Peyer's patch (tissue), 4 donors: ENCODE measurements around the gene PPP2R5C. TPM values are rescaled to one million over a fixed set of nuclear protein-coding genes. Genes with fewer than 3 reads are reported as not detected.
"Not testable (repeated sequence)": the region's sequence is repeated elsewhere in the genome, so short reads cannot be mapped to it uniquely, and the experiment has no call there.

Source experiments
- DNase-seq, 3 donors: peaks; one replicate each; pipeline ENCODE4 v3.0.0-alpha.2; 2017 to 2019
- H3K27ac ChIP-seq, 4 donors: fragments of 200-600 bp; sonication (generic); one replicate each; pipeline ENCODE4 v1.5.1; 2016 to 2019
- H3K27me3 ChIP-seq, 2 donors: fragments of 200-600 bp; sonication (generic); one replicate each; pipeline ENCODE4 v1.5.1; 2019
- H3K36me3 ChIP-seq, 3 donors: fragments of 200-600 bp; sonication (generic); one replicate each; pipeline ENCODE4 v1.5.1; 2016 to 2019
- H3K4me1 ChIP-seq, 4 donors: fragments of 200-600 bp; sonication (generic); one replicate each; pipeline ENCODE4 v1.5.1; 2016 to 2019
- H3K4me3 ChIP-seq, 4 donors: fragments of 200-600 bp; sonication (generic); 1 replicate in 3 of 4; 2 replicates in 1 of 4; pipeline ENCODE4 v1.5.1; 2016 to 2019; ENCODE audit warnings: mild to moderate bottlenecking in 1 of 4
- H3K9me3 ChIP-seq, 4 donors: fragments of 200-600 bp; sonication (generic); one replicate each; pipeline ENCODE4 v1.5.1; 2016 to 2019; ENCODE audit warnings: mild to moderate bottlenecking in 1 of 4
- CTCF ChIP-seq, 6 experiments: fragments of 450-650 bp in 4 of 6; fragments of 200-600 bp in 2 of 6; sonication (generic) in 1 of 6; IDR thresholded peaks; one replicate each; pipeline ENCODE4 v1.5.1; 2017 to 2019; ENCODE audit warnings: antibody characterized with exemption in 6 of 6, mild to moderate bottlenecking in 3 of 6, moderate library complexity in 1 of 6
- POLR2A ChIP-seq, 2 donors: fragments of 450-650 bp; IDR thresholded peaks; one replicate each; pipeline ENCODE4 v1.5.1; 2017; ENCODE audit warnings: antibody characterized with exemption in 2 of 2, mild to moderate bottlenecking in 2 of 2, moderate library complexity in 2 of 2
- total RNA-seq, 4 donors: library from RNA; depleted of rRNA; stranded (reverse); fragments of >200 nt; gene quantifications; one replicate each; pipeline ENCODE4 v1.1.0, GENCODE V29; 2016

Gene PPP2R5C
- total RNA-seq, 4 donors from 2014 or later: 87.6 to 137 (median 91.9) TPM

GRCh38 chr14:101738703-101739320 lies 22.7 kb upstream of the PPP2R5C start:
- no peak for TF ChIP-seq CTCF (IDR thresholded peaks at IDR 0.05)
- no peak for TF ChIP-seq POLR2A (IDR thresholded peaks at IDR 0.05)
- Histone ChIP-seq H3K27me3 (no peaks in the 10 kb centered on the region), H3K4me3 (no peak overlapping the region), H3K36me3 (no peaks in the 10 kb centered on the region), H3K27ac (no peak overlapping the region), H3K4me1 (no peaks in the 10 kb centered on the region), H3K9me3 (peaks cover 0 to 14% (median 5%) of the 10 kb centered on the region in 4 donors)
- DNase-seq: no peak

- H3K4me1 ChIP-seq: no peaks in the 10 kb centered on the region
- no peak for DNase-seq
- TF ChIP-seq POLR2A (IDR thresholded peaks at IDR 0.05) (no peak), CTCF (IDR thresholded peaks at IDR 0.05) (no peak)
Observed at GRCh38 chr14:101739446-101740141, 21.9 kb upstream of the PPP2R5C start.

GRCh38 chr14:101740981-101741380 lies 20.5 kb upstream of the PPP2R5C start:
- TF ChIP-seq CTCF (IDR thresholded peaks at IDR 0.05) (no peak), POLR2A (IDR thresholded peaks at IDR 0.05) (no peak)
- H3K4me3 ChIP-seq: no peak overlapping the region
- H3K27ac ChIP-seq: no peak overlapping the region
- H3K9me3 ChIP-seq: peaks cover 0 to 14% (median 5%) of the 10 kb centered on the region in 4 donors
- no peaks in the 10 kb centered on the region for H3K36me3 ChIP-seq
- DNase-seq: no peak
- no peaks in the 10 kb centered on the region for H3K27me3 ChIP-seq
- no peaks in the 10 kb centered on the region for H3K4me1 ChIP-seq

More at GRCh38 chr14:101739446-101740141, 21.9 kb upstream of the PPP2R5C start:
- peaks cover 0 to 14% (median 5%) of the 10 kb centered on the region in 4 donors for H3K9me3 ChIP-seq
- no peaks in the 10 kb centered on the region for H3K36me3 ChIP-seq
- no peak overlapping the region for H3K4me3 ChIP-seq
- no peak overlapping the region for H3K27ac ChIP-seq
- no peaks in the 10 kb centered on the region for H3K27me3 ChIP-seq

- Histone ChIP-seq H3K27me3 (no peaks in the 10 kb centered on the region), H3K9me3 (peaks cover 0 to 14% (median 5%) of the 10 kb centered on the region in 4 donors), H3K4me3 (no peak overlapping the region), H3K4me1 (no peaks in the 10 kb centered on the region), H3K36me3 (no peaks in the 10 kb centered on the region), H3K27ac (no peak overlapping the region)
- DNase-seq: no peak
- TF ChIP-seq CTCF (IDR thresholded peaks at IDR 0.05) (no peak), POLR2A (IDR thresholded peaks at IDR 0.05) (no peak)
Observed at GRCh38 chr14:101743701-101744100, 17.8 kb upstream of the PPP2R5C start.

GRCh38 chr14:101744382-101744781 lies 17.1 kb upstream of the PPP2R5C start:
- H3K36me3 ChIP-seq, H3K4me3 ChIP-seq, DNase-seq, H3K27me3 ChIP-seq, H3K4me1 ChIP-seq, H3K27ac ChIP-seq: not testable (repeated sequence)
- peaks cover 0 to 14% (median 5%) of the 10 kb centered on the region in 4 donors for H3K9me3 ChIP-seq

GRCh38 chr14:101749756-101750155 lies 11.8 kb upstream of the PPP2R5C start:
- not testable (repeated sequence) for H3K4me3 ChIP-seq, DNase-seq, H3K9me3 ChIP-seq, H3K27me3 ChIP-seq, H3K4me1 ChIP-seq, H3K27ac ChIP-seq, H3K36me3 ChIP-seq
